ENCODE results near the gene USP12.
"Not testable (repeated sequence)": the region's sequence is repeated elsewhere in the genome, so short reads cannot be mapped to it uniquely, and the experiment has no call there.

Gene USP12

GRCh38 chr13:27171244-27171826 lies at the start of gene USP12:
USP12 (minus strand) TSS chr13:27171811; CDS start chr13:27171639, 172 bp downstream.
- Mint-ChIP-seq H3K36me3 (no peaks in the 10 kb centered on the region), H3K27ac (peak within 1 kb of the TSS; percentile 95)
- ATAC-seq, result peak; percentile 31

DNA sequence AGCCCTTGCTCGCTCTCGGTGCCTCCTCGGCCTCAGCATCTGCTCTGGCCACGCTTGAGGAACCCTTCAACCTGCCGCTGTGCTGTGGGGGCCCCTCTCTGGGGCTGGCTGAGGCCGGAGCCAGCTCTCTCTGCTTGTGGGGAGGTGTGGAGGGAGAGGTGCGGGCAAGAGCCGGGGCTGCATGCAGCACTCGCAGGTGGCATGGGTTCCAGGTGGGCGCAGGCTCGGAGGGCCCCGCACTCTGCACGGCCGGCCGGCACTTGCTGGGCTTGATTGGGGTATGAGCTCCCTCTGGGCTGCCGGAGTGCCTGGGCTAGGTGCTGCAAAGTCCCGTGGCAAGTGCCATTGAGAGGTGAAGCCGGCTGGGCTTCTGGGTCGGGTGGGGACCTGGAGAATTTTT lies 48.0 kb upstream of the USP12 start:
- peaks cover 19% of the 10 kb centered on the region for H3K4me1 Mint-ChIP-seq
- peaks cover 51% of the 10 kb centered on the region for H3K27me3 Mint-ChIP-seq
- ATAC-seq, result no peak
- H3K9me3 Mint-ChIP-seq, result peaks cover 4% of the 10 kb centered on the region
- H3K27ac Mint-ChIP-seq, result no peak overlapping the region
- H3K36me3 Mint-ChIP-seq, result peaks cover 17% of the 10 kb centered on the region
- no peak overlapping the region for H3K4me3 Mint-ChIP-seq

More at GRCh38 chr13:27171244-27171826, at the start of gene USP12:
- Mint-ChIP-seq H3K27me3 (no peaks in the 10 kb centered on the region), H3K4me1 (peaks cover 68% of the 10 kb centered on the region), H3K4me3 (peak within 1 kb of the TSS; percentile 97), H3K9me3 (no peaks in the 10 kb centered on the region)

GRCh38 chr13:27218861-27219260 lies 47.2 kb upstream of the USP12 start:
- H3K4me3 Mint-ChIP-seq, H3K9me3 Mint-ChIP-seq, H3K27ac Mint-ChIP-seq, ATAC-seq: not testable (repeated sequence)
- H3K4me1 Mint-ChIP-seq, result peaks cover 19% of the 10 kb centered on the region
- H3K27me3 Mint-ChIP-seq, result peaks cover 45% of the 10 kb centered on the region
- peaks cover 17% of the 10 kb centered on the region for H3K36me3 Mint-ChIP-seq

GRCh38 chr13:27217791-27218190 lies 46.2 kb upstream of the USP12 start:
- not testable (repeated sequence) for H3K9me3 Mint-ChIP-seq, H3K27ac Mint-ChIP-seq, ATAC-seq, H3K4me3 Mint-ChIP-seq
- peaks cover 37% of the 10 kb centered on the region for H3K27me3 Mint-ChIP-seq
- H3K4me1 Mint-ChIP-seq, result peaks cover 18% of the 10 kb centered on the region
- H3K36me3 Mint-ChIP-seq, result peaks cover 17% of the 10 kb centered on the region

DNA sequence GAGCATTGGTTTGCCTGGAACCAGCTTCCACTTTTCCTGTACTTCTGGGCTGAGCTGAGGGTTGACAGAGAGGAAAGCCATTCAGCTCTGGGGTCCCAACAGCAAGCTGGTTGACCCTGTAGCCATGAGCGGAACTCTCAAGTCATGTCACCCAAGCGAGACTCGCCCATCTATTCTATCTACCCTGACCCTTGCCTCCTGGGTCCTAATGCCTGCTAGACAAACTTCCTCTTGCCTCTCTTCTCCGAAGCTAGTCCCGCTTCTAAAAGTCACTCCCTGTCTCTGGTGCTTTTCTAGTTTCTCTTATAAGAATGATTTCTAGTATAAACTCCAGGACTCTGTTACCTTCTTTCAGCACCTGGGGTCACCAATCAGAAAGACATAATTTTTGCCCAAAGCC lies 41.8 kb upstream of the USP12 start:
- H3K36me3 Mint-ChIP-seq, H3K4me1 Mint-ChIP-seq, H3K4me3 Mint-ChIP-seq, ATAC-seq, H3K27me3 Mint-ChIP-seq, H3K9me3 Mint-ChIP-seq, H3K27ac Mint-ChIP-seq: not testable (repeated sequence)

- peaks cover 2% of the 10 kb centered on the region for H3K9me3 Mint-ChIP-seq
- peaks cover 12% of the 10 kb centered on the region for H3K36me3 Mint-ChIP-seq
- H3K4me3 Mint-ChIP-seq, result no peak overlapping the region
- no peak overlapping the region for H3K27ac Mint-ChIP-seq
- H3K27me3 Mint-ChIP-seq, result no peaks in the 10 kb centered on the region
- H3K4me1 Mint-ChIP-seq, result no peaks in the 10 kb centered on the region
- ATAC-seq, result no peak
These were observed 40.3 kb upstream of the USP12 start for GRCh38 chr13:27211771-27212364.

GRCh38 chr13:27211271-27211670 lies 39.7 kb upstream of the USP12 start:
- H3K9me3 Mint-ChIP-seq, result peaks cover 2% of the 10 kb centered on the region
- ATAC-seq, result no peak
- H3K4me1 Mint-ChIP-seq, result no peaks in the 10 kb centered on the region
- peaks cover 12% of the 10 kb centered on the region for H3K36me3 Mint-ChIP-seq
- no peak overlapping the region for H3K4me3 Mint-ChIP-seq
- no peaks in the 10 kb centered on the region for H3K27me3 Mint-ChIP-seq
- no peak overlapping the region for H3K27ac Mint-ChIP-seq

DNA sequence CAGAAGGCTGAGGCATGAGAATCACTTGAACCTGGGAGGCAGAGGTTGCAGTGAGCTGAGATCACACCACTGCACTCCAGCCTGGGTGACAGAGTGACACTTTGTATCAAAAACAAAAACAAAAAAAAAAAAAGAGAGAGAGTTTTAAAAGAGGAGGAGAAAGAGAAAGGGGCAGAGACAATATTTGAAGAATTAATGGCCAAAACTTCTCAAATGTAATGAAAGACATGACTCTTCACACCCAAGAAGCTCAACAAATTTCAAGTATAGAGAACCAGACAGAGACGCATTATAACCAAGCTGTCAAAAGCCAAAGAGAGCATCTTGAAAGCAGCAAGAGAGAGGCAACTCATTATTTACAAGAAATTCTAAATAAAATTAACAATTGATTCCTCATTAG lies 36.9 kb upstream of the USP12 start:
- no peak overlapping the region for H3K4me3 Mint-ChIP-seq
- peaks cover 12% of the 10 kb centered on the region for H3K36me3 Mint-ChIP-seq
- no peaks in the 10 kb centered on the region for H3K27me3 Mint-ChIP-seq
- no peak for ATAC-seq
- peaks cover 2% of the 10 kb centered on the region for H3K9me3 Mint-ChIP-seq
- H3K27ac Mint-ChIP-seq, result no peak overlapping the region
- H3K4me1 Mint-ChIP-seq, result no peaks in the 10 kb centered on the region

- Mint-ChIP-seq H3K4me1 (no peaks in the 10 kb centered on the region), H3K27ac (no peak overlapping the region), H3K9me3 (no peaks in the 10 kb centered on the region), H3K27me3 (no peaks in the 10 kb centered on the region), H3K4me3 (no peak overlapping the region), H3K36me3 (peaks cover 6% of the 10 kb centered on the region)
- ATAC-seq, result no peak
These were observed 32.2 kb upstream of the USP12 start for GRCh38 chr13:27203854-27204253.

- Mint-ChIP-seq H3K4me1 (no peaks in the 10 kb centered on the region), H3K27ac (no peak overlapping the region), H3K27me3 (no peaks in the 10 kb centered on the region), H3K4me3 (no peak overlapping the region), H3K9me3 (no peaks in the 10 kb centered on the region), H3K36me3 (peaks cover 6% of the 10 kb centered on the region)
- ATAC-seq, result no peak
These were observed 31.6 kb upstream of the USP12 start for GRCh38 chr13:27203186-27203585.

DNA sequence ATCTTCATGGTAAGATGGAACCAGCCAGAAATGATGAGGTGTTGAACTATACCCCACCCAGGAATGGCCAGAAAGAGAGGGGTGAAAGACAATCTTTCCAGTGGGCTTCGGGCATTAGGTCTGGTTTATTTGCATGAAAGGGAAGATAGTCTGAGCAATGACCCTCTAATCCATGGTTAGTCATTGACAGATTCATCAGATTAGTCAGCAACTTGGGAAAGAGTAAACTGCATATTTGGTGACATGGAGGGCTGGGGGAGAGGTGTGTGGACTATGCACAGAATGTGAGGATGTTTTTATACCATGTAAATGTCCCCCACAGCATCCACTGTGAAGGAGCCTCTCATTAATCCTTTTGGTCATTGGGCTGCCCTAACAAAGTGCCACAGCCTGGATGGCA lies 30.1 kb upstream of the USP12 start:
- no peak overlapping the region for H3K27ac Mint-ChIP-seq
- H3K27me3 Mint-ChIP-seq, result no peaks in the 10 kb centered on the region
- peaks cover 5% of the 10 kb centered on the region for H3K9me3 Mint-ChIP-seq
- H3K4me1 Mint-ChIP-seq, result no peaks in the 10 kb centered on the region
- no peak overlapping the region for H3K4me3 Mint-ChIP-seq
- ATAC-seq, result no peak
- no peaks in the 10 kb centered on the region for H3K36me3 Mint-ChIP-seq

DNA sequence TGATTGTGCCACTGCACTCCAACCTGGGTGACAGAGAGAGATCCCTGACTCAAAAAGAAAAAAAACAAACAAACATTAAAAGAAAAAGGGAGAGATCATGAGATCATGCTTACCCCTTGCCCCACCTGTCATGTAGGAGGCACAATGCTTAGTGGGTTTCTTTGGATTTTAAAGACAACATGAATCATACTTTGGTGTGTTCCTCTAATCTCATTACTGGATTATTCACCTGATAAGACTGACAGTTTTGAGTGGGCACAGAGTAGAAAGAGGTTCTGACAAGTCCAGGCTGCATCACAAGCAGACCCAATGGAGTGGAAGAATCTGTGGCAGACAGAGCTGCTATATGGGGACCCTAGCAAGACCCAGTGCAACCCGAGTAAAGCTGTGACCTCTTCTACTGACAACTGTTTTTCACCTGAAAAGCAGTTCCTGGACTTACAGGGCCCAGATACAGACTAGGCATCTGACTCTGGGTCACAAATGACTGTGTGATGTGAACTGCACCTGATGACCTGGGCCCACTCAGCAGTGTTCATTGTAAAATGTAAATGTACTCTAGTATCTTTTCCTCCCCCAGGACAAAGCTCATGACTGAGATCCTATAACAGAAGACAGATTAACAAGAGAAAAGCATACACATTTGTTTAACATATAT lies 28.9 kb upstream of the USP12 start:
- Mint-ChIP-seq H3K36me3 (no peaks in the 10 kb centered on the region), H3K9me3 (peaks cover 5% of the 10 kb centered on the region), H3K4me3 (no peak overlapping the region), H3K27me3 (no peaks in the 10 kb centered on the region), H3K4me1 (no peaks in the 10 kb centered on the region), H3K27ac (no peak overlapping the region)
- ATAC-seq, result no peak

- Mint-ChIP-seq H3K27ac (no peak overlapping the region), H3K36me3 (no peaks in the 10 kb centered on the region), H3K9me3 (peaks cover 5% of the 10 kb centered on the region), H3K27me3 (no peaks in the 10 kb centered on the region), H3K4me3 (no peak overlapping the region), H3K4me1 (no peaks in the 10 kb centered on the region)
- no peak for ATAC-seq
These were observed 28.1 kb upstream of the USP12 start for GRCh38 chr13:27199696-27200095.

DNA sequence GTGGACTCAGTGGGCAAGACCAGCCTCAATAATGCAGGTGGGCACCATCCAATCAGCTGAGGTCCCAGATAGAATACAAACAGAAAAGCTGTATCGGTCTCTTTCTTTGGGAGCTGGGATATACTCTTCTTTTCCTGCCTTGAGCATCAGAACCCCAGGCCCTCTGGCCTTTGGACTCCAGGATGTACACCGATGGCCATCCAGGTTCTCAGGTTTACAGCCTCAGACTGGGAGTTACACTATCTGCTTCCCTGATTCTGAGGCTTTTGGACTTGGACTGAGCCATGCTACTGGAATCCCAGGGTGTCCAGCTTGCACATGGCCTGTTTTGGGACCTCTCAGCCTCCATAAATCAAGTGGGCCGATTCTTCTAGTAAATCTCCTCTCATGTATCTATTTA lies 27.6 kb upstream of the USP12 start:
- Mint-ChIP-seq H3K27ac (no peak overlapping the region), H3K4me3 (no peak overlapping the region)

GRCh38 chr13:27194895-27195764 lies 23.5 kb upstream of the USP12 start:
- H3K4me3 Mint-ChIP-seq, result no peak overlapping the region
- no peaks in the 10 kb centered on the region for H3K27me3 Mint-ChIP-seq
- H3K9me3 Mint-ChIP-seq, result peaks cover 5% of the 10 kb centered on the region
- H3K36me3 Mint-ChIP-seq, result no peaks in the 10 kb centered on the region
- no peak for ATAC-seq
- H3K27ac Mint-ChIP-seq, result no peak overlapping the region
- H3K4me1 Mint-ChIP-seq, result peaks cover 12% of the 10 kb centered on the region

More for the DNA sequence above, 27.6 kb upstream of the USP12 start:
- Mint-ChIP-seq H3K27me3 (no peaks in the 10 kb centered on the region), H3K9me3 (peaks cover 5% of the 10 kb centered on the region), H3K4me1 (no peaks in the 10 kb centered on the region), H3K36me3 (no peaks in the 10 kb centered on the region)
- ATAC-seq, result no peak
